WTC11 (cell line): ENCODE results near the gene GGA2. TPM values are rescaled to one million over a fixed set of nuclear protein-coding genes. Genes with fewer than 3 reads are reported as not detected.
"Not testable (repeated sequence)": the region's sequence is repeated elsewhere in the genome, so short reads cannot be mapped to it uniquely, and the experiment has no call there.

Experiments used
- ATAC-seq: fragments of 200-7000 bp; cut with Tn5 transposase; 2 replicates; pipeline ENCODE4 v1.10.0; 2021; ENCODE audit warnings: mild to moderate bottlenecking, moderate library complexity
- CTCF ChIA-PET: fragments of 300-600 bp; sonication (Branson Sonifier 250); formaldehyde crosslinking; loops from one replicate; lab custom pipeline; 2021; ENCODE audit warnings: antibody characterized with exemption; lab: Charles Lee
- POLR2A ChIA-PET: fragments of 350-600 bp; sonication (Branson Sonifier 250); formaldehyde crosslinking; loops from one replicate; lab custom pipeline; 2021; ENCODE audit warnings: antibody characterized with exemption; lab: Charles Lee
- DNase-seq: peaks from one replicate; pipeline ENCODE4 v3.0.0; 2021; ENCODE audit warnings: low spot score
- H3K27ac Mint-ChIP-seq: 2 replicates; pipeline ENCODE4 v1.8.0; 2021; ENCODE audit warnings: mixed read lengths
- H3K27me3 Mint-ChIP-seq: 2 replicates; pipeline ENCODE4 v1.8.0; 2021; ENCODE audit warnings: low read depth, mild to moderate bottlenecking, moderate library complexity, mixed read lengths
- H3K36me3 Mint-ChIP-seq: 2 replicates; pipeline ENCODE4 v1.8.0; 2021; ENCODE audit warnings: mixed read lengths
- H3K4me1 Mint-ChIP-seq: 2 replicates; pipeline ENCODE4 v1.8.0; 2022; ENCODE audit warnings: mixed read lengths
- H3K4me3 Mint-ChIP-seq: 2 replicates; pipeline ENCODE4 v1.8.0; 2021; ENCODE audit warnings: mild to moderate bottlenecking, moderate library complexity, mixed read lengths
- H3K9me3 Mint-ChIP-seq: 2 replicates; pipeline ENCODE4 v1.8.0; 2021; ENCODE audit warnings: mixed read lengths
- FOXK1 ChIP-seq: sonication (generic); formaldehyde crosslinking; IDR thresholded peaks from 2 replicates; pipeline ENCODE4 v1.8.0; 2022; ENCODE audit warnings: mild to moderate bottlenecking, moderate library complexity, missing genetic modification reagents
- GABPB1 ChIP-seq: sonication (generic); formaldehyde crosslinking; IDR thresholded peaks from 2 replicates; pipeline ENCODE4 v1.8.1; 2023; ENCODE audit warnings: mild to moderate bottlenecking, missing genetic modification reagents
- GRHL2 ChIP-seq: fragments of 250-450 bp; sonication (Bioruptor Pico); IDR thresholded peaks from 2 replicates; pipeline ENCODE4 v1.8.0; 2022; ENCODE audit warnings: mild to moderate bottlenecking, moderate library complexity; ENCODE audit not compliant: insufficient replicate concordance, severe bottlenecking
- HMGA2 ChIP-seq: fragments of 250-450 bp; sonication (Bioruptor Pico); IDR thresholded peaks from 2 replicates; pipeline ENCODE4 v1.4.0; 2021; ENCODE audit warnings: mild to moderate bottlenecking, moderate library complexity
- JUN ChIP-seq: sonication (generic); formaldehyde crosslinking; IDR thresholded peaks from 2 replicates; pipeline ENCODE4 v1.8.0; 2023; ENCODE audit warnings: mild to moderate bottlenecking, missing genetic modification reagents
- RORB ChIP-seq: fragments of 250-450 bp; sonication (Bioruptor Pico); IDR thresholded peaks from 2 replicates; pipeline ENCODE4 v1.9.0; 2021; ENCODE audit warnings: mild to moderate bottlenecking
- SMAD3 ChIP-seq: sonication (generic); formaldehyde crosslinking; IDR thresholded peaks from 2 replicates; pipeline ENCODE4 v1.8.0; 2022; ENCODE audit warnings: missing genetic modification reagents, mild to moderate bottlenecking, borderline replicate concordance
- ZNF121 ChIP-seq: sonication (generic); formaldehyde crosslinking; IDR thresholded peaks from 2 replicates; pipeline ENCODE4 v1.8.0; 2023; ENCODE audit warnings: missing genetic modification reagents
- ZNF317 ChIP-seq: sonication (generic); formaldehyde crosslinking; IDR thresholded peaks from 2 replicates; pipeline ENCODE4 v1.8.1; 2023; ENCODE audit warnings: low read depth, mild to moderate bottlenecking, moderate library complexity, missing genetic modification reagents, borderline replicate concordance
- total RNA-seq: library from RNA; stranded (reverse); gene quantifications from 3 replicates; pipeline ENCODE4 v1.2.3, GENCODE V29; 2021
- TF ChIP-seq, protein P1 (sequence below): sonication (generic); formaldehyde crosslinking; IDR thresholded peaks from 2 replicates; pipeline ENCODE4 v1.8.1; 2023; ENCODE audit warnings: mild to moderate bottlenecking, missing genetic modification reagents
- TF ChIP-seq, protein P2 (sequence below): fragments of 250-450 bp; sonication (Bioruptor Pico); IDR thresholded peaks from 2 replicates; pipeline ENCODE4 v1.9.0; 2021; ENCODE audit warnings: mild to moderate bottlenecking
- TF ChIP-seq, protein P3 (sequence below): sonication (generic); formaldehyde crosslinking; IDR thresholded peaks from 2 replicates; pipeline ENCODE4 v1.8.1; 2022; ENCODE audit warnings: mild to moderate bottlenecking, moderate library complexity, missing genetic modification reagents
- TF ChIP-seq, protein P4 (sequence below): sonication (generic); formaldehyde crosslinking; IDR thresholded peaks from 2 replicates; pipeline ENCODE4 v1.8.1; 2022; ENCODE audit warnings: low read depth, mild to moderate bottlenecking, moderate library complexity, missing genetic modification reagents, borderline replicate concordance
- TF ChIP-seq, protein P5 (sequence below): sonication (generic); formaldehyde crosslinking; IDR thresholded peaks from 2 replicates; pipeline ENCODE4 v1.8.0; 2023; ENCODE audit warnings: missing genetic modification reagents
- TF ChIP-seq, protein P6 (sequence below): sonication (generic); formaldehyde crosslinking; IDR thresholded peaks from 2 replicates; pipeline ENCODE4 v1.8.1; 2023; ENCODE audit warnings: mild to moderate bottlenecking, missing genetic modification reagents, moderate library complexity

GGA2 gene
- total RNA-seq, 1 experiment from 2014 or later = 107 TPM

DNA sequence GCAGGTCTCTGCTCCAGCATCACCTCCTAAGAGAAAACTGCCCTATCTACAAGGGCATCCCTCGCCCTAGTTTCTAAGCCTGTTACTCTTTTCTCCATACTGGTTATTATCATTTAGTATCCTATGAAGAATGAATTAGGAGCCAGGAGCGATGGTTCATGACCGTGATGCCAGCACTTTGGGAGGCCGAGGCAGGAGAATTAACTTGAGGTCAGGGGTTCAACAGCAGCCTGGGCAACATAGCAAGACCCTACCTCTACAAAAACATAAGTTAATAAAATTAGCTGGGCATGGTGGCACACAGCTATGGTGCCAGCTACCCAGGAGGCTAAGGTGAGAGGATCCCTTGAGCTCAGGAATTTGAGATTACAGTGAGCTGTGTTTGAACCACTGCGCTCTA, 39.6 kb upstream of the GGA2 start:
- H3K27me3 Mint-ChIP-seq = no peaks in the 10 kb centered on the region
- no peaks in the 10 kb centered on the region for H3K9me3 Mint-ChIP-seq
- no peak for ATAC-seq
- DNase-seq = no peak
- peaks cover 54% of the 10 kb centered on the region for H3K36me3 Mint-ChIP-seq
- ChIA-PET CTCF (no interaction called here), POLR2A (interaction anchor here (0.6 kb wide), 1 partner anchor 134 kb away, joined by 3 read pairs; no protein-coding TSS in a partner anchor)
- TF ChIP-seq ZNF121 (peak; percentile 31; the same call in 1 of the 2 replicates), ZNF317 (CRISPR knock-in tag) (no peak)
- no peak overlapping the region for H3K27ac Mint-ChIP-seq
- H3K4me3 Mint-ChIP-seq = no peak overlapping the region
- H3K4me1 Mint-ChIP-seq = no peaks in the 10 kb centered on the region

DNA sequence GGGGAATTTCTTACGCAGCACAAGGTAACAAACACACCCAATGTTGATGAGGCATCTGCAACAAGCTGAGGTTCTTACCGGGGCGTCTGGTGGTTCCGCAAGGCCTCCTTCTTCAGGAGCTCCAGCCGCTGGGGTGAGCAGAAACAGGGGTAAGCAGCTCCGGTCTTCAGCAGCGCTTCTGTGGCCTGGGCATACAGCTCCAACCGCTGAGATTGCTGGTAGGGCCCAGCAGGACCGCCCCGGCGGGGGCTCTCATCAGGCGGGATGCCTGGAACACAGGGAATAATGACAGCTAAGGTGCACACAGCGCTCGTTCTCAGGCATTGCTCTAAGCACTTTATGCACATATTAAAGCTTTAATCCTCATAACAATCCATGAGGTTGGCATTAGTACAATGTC, 34.1 kb upstream of the GGA2 start:
- Mint-ChIP-seq H3K27me3 (no peaks in the 10 kb centered on the region), H3K4me1 (no peaks in the 10 kb centered on the region), H3K27ac (no peak overlapping the region), H3K36me3 (peaks cover 47% of the 10 kb centered on the region), H3K9me3 (no peaks in the 10 kb centered on the region), H3K4me3 (no peak overlapping the region)
- no peak for ATAC-seq
- POLR2A ChIA-PET = interaction anchor here (0.6 kb wide), 1 partner anchor 519 kb away, joined by 3 read pairs; no protein-coding TSS in a partner anchor
- no peak for DNase-seq
- TF ChIP-seq, protein P1, sequence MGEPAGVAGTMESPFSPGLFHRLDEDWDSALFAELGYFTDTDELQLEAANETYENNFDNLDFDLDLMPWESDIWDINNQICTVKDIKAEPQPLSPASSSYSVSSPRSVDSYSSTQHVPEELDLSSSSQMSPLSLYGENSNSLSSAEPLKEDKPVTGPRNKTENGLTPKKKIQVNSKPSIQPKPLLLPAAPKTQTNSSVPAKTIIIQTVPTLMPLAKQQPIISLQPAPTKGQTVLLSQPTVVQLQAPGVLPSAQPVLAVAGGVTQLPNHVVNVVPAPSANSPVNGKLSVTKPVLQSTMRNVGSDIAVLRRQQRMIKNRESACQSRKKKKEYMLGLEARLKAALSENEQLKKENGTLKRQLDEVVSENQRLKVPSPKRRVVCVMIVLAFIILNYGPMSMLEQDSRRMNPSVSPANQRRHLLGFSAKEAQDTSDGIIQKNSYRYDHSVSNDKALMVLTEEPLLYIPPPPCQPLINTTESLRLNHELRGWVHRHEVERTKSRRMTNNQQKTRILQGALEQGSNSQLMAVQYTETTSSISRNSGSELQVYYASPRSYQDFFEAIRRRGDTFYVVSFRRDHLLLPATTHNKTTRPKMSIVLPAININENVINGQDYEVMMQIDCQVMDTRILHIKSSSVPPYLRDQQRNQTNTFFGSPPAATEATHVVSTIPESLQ (CRISPR knock-in tag) = no peak
- CTCF ChIA-PET = interaction anchor here (0.6 to 1.8 kb wide), 2 partner anchors 13 to 1494 kb away, joined by 4 read pairs; partner anchors contain the start of gene UBFD1

DNA sequence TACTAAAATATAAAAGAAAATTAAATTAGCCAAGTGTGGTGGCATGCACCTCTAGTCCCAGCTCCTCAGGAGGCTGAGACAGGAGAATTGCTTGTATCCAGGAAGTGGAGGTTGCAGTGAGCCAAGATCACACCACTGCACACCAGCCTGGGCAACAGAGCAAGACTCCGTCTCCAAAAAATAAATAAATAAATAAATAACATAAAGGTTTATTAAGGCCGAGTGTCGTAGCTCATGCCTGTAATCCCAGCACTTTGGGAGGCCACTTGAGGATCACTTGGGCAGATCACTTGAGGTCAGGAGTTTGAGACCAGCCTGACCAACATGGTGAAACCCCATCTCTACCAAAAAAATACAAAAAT, 30.5 kb upstream of the GGA2 start:
- DNase-seq, CTCF ChIA-PET, ATAC-seq, H3K4me1 Mint-ChIP-seq, H3K4me3 Mint-ChIP-seq, POLR2A ChIA-PET, H3K27me3 Mint-ChIP-seq, H3K9me3 Mint-ChIP-seq, H3K27ac Mint-ChIP-seq: not testable (repeated sequence)
- H3K36me3 Mint-ChIP-seq = peaks cover 38% of the 10 kb centered on the region

DNA sequence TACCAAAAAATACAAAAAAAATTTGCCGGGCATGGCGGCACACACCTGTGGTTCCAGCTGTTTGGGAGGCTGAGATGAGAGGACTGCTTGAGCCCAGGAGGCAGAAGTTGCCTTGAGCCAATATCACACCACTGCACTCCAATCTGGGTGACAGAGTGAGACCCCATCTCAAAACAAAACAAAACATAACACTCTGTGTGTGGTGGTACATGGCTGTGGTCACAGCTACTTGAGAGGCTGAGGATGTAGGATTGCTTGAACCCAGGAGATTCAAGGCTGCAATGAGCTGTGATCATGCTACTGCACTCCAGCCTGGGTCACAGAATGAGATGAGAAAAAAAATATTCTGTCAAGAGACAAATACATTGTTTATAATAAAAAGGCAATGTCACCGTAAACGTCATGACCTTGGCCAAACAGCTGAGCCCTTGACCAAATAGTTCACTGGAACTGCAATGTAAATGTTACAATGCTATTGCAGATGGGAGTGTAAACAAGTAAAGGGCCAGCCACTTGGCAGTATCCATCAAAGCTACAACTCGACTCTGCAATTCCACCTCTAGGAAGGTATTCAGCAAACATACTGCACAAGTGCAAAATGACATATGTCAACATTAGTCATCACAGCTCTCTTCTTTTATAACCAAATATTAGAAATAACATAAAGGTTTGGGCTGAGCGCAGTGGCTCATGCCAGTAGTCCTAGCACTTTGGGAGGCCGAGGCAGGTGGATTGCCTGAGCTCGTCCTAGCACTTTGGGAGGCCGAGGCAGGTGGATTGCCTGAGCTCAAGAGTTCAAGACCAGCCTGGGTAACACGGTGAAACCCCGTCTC, 29.9 kb upstream of the GGA2 start:
- Mint-ChIP-seq H3K4me1 (no peaks in the 10 kb centered on the region), H3K36me3 (peaks cover 42% of the 10 kb centered on the region), H3K27ac (no peak overlapping the region), H3K4me3 (no peak overlapping the region), H3K9me3 (no peaks in the 10 kb centered on the region), H3K27me3 (no peaks in the 10 kb centered on the region)
- ChIA-PET POLR2A (no interaction called here), CTCF (no interaction called here)
- DNase-seq (no peak), ATAC-seq (no peak)
- TF ChIP-seq SMAD3 = no peak
- peak; percentile 99 for TF ChIP-seq GABPB1 (CRISPR knock-in tag)

DNA sequence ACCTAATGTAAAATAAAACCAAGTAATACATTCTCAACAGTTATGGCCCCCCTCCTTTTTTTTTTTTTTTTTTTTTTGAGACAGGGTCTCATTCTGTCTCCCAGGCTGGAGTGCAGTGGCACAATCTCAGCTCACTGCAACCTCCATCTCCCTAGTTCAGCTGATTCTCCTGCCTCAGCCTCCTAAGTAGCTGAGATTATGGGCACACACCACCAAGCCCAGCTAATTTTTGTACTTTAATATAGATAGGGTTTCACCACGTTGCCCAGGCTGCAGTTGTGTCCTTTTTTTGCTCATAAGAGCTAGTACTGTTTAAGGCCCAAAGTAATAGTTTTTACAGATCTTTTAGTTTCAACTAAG, 28.6 kb upstream of the GGA2 start:
- Mint-ChIP-seq H3K4me1 (no peaks in the 10 kb centered on the region), H3K9me3 (no peaks in the 10 kb centered on the region), H3K36me3 (peaks cover 49% of the 10 kb centered on the region), H3K27ac (no peak overlapping the region), H3K27me3 (no peaks in the 10 kb centered on the region), H3K4me3 (no peak overlapping the region)
- ChIA-PET POLR2A (no interaction called here), CTCF (interaction anchor here (1.3 to 1.4 kb wide), 2 partner anchors 19 to 103 kb away, joined by 3 to 4 read pairs; partner anchors contain the start of gene UBFD1)
- DNase-seq (no peak), ATAC-seq (no peak)
- TF ChIP-seq, protein P2, sequence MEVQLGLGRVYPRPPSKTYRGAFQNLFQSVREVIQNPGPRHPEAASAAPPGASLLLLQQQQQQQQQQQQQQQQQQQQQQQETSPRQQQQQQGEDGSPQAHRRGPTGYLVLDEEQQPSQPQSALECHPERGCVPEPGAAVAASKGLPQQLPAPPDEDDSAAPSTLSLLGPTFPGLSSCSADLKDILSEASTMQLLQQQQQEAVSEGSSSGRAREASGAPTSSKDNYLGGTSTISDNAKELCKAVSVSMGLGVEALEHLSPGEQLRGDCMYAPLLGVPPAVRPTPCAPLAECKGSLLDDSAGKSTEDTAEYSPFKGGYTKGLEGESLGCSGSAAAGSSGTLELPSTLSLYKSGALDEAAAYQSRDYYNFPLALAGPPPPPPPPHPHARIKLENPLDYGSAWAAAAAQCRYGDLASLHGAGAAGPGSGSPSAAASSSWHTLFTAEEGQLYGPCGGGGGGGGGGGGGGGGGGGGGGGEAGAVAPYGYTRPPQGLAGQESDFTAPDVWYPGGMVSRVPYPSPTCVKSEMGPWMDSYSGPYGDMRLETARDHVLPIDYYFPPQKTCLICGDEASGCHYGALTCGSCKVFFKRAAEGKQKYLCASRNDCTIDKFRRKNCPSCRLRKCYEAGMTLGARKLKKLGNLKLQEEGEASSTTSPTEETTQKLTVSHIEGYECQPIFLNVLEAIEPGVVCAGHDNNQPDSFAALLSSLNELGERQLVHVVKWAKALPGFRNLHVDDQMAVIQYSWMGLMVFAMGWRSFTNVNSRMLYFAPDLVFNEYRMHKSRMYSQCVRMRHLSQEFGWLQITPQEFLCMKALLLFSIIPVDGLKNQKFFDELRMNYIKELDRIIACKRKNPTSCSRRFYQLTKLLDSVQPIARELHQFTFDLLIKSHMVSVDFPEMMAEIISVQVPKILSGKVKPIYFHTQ (CRISPR knock-in tag) = no peak
- TF ChIP-seq, protein P3, sequence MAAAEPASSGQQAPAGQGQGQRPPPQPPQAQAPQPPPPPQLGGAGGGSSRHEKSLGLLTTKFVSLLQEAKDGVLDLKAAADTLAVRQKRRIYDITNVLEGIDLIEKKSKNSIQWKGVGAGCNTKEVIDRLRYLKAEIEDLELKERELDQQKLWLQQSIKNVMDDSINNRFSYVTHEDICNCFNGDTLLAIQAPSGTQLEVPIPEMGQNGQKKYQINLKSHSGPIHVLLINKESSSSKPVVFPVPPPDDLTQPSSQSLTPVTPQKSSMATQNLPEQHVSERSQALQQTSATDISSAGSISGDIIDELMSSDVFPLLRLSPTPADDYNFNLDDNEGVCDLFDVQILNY = no peak
- no peak for TF ChIP-seq HMGA2 (CRISPR knock-in tag)
- TF ChIP-seq JUN = no peak
- TF ChIP-seq, protein P4, sequence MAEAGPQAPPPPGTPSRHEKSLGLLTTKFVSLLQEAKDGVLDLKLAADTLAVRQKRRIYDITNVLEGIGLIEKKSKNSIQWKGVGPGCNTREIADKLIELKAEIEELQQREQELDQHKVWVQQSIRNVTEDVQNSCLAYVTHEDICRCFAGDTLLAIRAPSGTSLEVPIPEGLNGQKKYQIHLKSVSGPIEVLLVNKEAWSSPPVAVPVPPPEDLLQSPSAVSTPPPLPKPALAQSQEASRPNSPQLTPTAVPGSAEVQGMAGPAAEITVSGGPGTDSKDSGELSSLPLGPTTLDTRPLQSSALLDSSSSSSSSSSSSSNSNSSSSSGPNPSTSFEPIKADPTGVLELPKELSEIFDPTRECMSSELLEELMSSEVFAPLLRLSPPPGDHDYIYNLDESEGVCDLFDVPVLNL = no peak
- TF ChIP-seq RORB (CRISPR knock-in tag) = no peak
- no peak for TF ChIP-seq GRHL2
- TF ChIP-seq, protein P5, sequence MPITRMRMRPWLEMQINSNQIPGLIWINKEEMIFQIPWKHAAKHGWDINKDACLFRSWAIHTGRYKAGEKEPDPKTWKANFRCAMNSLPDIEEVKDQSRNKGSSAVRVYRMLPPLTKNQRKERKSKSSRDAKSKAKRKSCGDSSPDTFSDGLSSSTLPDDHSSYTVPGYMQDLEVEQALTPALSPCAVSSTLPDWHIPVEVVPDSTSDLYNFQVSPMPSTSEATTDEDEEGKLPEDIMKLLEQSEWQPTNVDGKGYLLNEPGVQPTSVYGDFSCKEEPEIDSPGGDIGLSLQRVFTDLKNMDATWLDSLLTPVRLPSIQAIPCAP (CRISPR knock-in tag) = no peak
- TF ChIP-seq, protein P6, sequence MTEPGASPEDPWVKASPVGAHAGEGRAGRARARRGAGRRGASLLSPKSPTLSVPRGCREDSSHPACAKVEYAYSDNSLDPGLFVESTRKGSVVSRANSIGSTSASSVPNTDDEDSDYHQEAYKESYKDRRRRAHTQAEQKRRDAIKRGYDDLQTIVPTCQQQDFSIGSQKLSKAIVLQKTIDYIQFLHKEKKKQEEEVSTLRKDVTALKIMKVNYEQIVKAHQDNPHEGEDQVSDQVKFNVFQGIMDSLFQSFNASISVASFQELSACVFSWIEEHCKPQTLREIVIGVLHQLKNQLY = no peak
- no peak for TF ChIP-seq FOXK1
